Gastrocnemius medialis (tissue), 4 donors: ENCODE measurements around the gene CYB561A3. TPM values are rescaled to one million over a fixed set of nuclear protein-coding genes. Genes with fewer than 3 reads are reported as not detected.

Experiments
- ATAC-seq, 2 donors: fragments of 150-250 bp; one replicate each; pipeline ENCODE4 v1.9.1; 2016
- DNase-seq, 2 donors: peaks; one replicate each; pipeline ENCODE4 v3.0.0-alpha.2; 2019
- H3K27ac ChIP-seq, 4 donors: fragments of 200-600 bp; sonication (generic); 1 replicate in 1 of 4; 2 replicates in 3 of 4; pipeline ENCODE4 v1.5.1; 2016 to 2018; ENCODE audit warnings: mild to moderate bottlenecking in 2 of 4, moderate library complexity in 1 of 4
- H3K27me3 ChIP-seq, 3 donors: fragments of 200-600 bp; sonication (generic) in 2 of 3; 1 replicate in 1 of 3; 2 replicates in 2 of 3; pipeline versions ENCODE4 v1.5.1 to v1.6.0; 2016 to 2019; ENCODE audit warnings: mild to moderate bottlenecking in 1 of 3, moderate library complexity in 1 of 3
- H3K36me3 ChIP-seq, 2 donors: fragments of 200-600 bp; sonication (generic) in 1 of 2; one replicate each; pipeline ENCODE4 v1.5.1; 2017 to 2018
- H3K4me1 ChIP-seq, 2 donors: fragments of 200-600 bp; sonication (generic) in 1 of 2; one replicate each; pipeline ENCODE4 v1.5.1; 2016 to 2017; ENCODE audit warnings: mild to moderate bottlenecking in 2 of 2
- H3K4me3 ChIP-seq, 4 donors: fragments of 200-600 bp; sonication (generic) in 3 of 4; 1 replicate in 1 of 4; 2 replicates in 3 of 4; pipeline ENCODE4 v1.5.1; 2016 to 2019; ENCODE audit warnings: mild to moderate bottlenecking in 2 of 4
- H3K9me3 ChIP-seq, 3 donors: fragments of 200-600 bp; sonication (generic) in 2 of 3; 1 replicate in 1 of 3; 2 replicates in 2 of 3; pipeline ENCODE4 v1.5.1; 2016 to 2019
- POLR2A ChIP-seq, 2 donors: fragments of 450-650 bp; IDR thresholded peaks; one replicate each; pipeline ENCODE4 v1.6.1; 2017; ENCODE audit warnings: antibody characterized with exemption in 2 of 2, mild to moderate bottlenecking in 2 of 2, moderate library complexity in 2 of 2
- in situ Hi-C, 4 donors: fragments of 200-750 bp; cut with MboI; loops; one replicate each; pipeline versions ENCODE4 v1.15.0 to v1.8.0; 2017; ENCODE audit warnings: low sequenced_read_pairs in 4 of 4
- intact Hi-C: fragments of 100-400 bp; cut with DNase I; formaldehyde crosslinking; loops from one replicate; pipeline ENCODE4 v1.15.1; 2023; ENCODE audit warnings: low total_unique reads
- total RNA-seq, 4 donors: library from RNA; depleted of rRNA; stranded (reverse); fragments of >200 nt; gene quantifications; one replicate each; pipeline versions ENCODE4 v1.1.0 to v1.2.3, GENCODE V29; 2016
- TF ChIP-seq, protein P1 (sequence below), 5 experiments: fragments of 450-650 bp in 3 of 5; fragments of 200-600 bp in 2 of 5; sonication (generic) in 2 of 5; IDR thresholded peaks in 4 of 5; conservative IDR thresholded peaks in 1 of 5; 1 replicate in 4 of 5; 2 replicates in 1 of 5; pipeline ENCODE4 v1.5.1; 2016 to 2019; ENCODE audit warnings: antibody characterized with exemption in 5 of 5, mild to moderate bottlenecking in 3 of 5, moderate library complexity in 3 of 5

Gene CYB561A3
- total RNA-seq, 4 donors from 2014 or later, result 23.7 to 56.6 (median 26.4) TPM

DNA sequence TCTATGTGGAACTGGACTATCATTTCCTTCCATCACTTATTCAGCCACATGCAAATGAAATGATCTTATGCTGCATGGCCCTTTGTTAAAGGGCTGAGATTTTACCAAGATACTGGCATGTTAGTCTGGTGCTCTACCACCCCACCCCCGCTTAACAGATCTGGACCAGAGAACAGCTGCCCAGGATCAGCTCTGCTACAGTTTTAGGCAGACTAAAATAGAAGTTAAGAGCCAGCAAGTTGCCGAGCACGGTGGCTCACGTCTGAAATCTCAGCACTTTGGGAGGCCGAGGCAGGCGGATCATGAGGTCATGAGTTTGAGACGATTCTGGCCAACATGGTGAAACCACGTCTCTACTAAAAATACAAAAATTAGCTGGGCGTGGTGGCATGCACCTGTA is 33.3 kb downstream of the CYB561A3 start:
- peaks cover 0 to 53% of the 10 kb centered on the region in 2 donors for H3K36me3 ChIP-seq
- no peak for ATAC-seq
- H3K4me3 ChIP-seq, result no peak overlapping the region
- peaks cover 41 to 55% of the 10 kb centered on the region in 2 donors for H3K4me1 ChIP-seq
- in situ Hi-C loops, result no loop called here
- H3K27me3 ChIP-seq, result no peaks in the 10 kb centered on the region
- H3K9me3 ChIP-seq, result no peaks in the 10 kb centered on the region
- peak overlapping the region; percentile 56 to 99 (median 68) for H3K27ac ChIP-seq
- no peak for TF ChIP-seq POLR2A (IDR thresholded peaks at IDR 0.05)
- TF ChIP-seq, protein P1, sequence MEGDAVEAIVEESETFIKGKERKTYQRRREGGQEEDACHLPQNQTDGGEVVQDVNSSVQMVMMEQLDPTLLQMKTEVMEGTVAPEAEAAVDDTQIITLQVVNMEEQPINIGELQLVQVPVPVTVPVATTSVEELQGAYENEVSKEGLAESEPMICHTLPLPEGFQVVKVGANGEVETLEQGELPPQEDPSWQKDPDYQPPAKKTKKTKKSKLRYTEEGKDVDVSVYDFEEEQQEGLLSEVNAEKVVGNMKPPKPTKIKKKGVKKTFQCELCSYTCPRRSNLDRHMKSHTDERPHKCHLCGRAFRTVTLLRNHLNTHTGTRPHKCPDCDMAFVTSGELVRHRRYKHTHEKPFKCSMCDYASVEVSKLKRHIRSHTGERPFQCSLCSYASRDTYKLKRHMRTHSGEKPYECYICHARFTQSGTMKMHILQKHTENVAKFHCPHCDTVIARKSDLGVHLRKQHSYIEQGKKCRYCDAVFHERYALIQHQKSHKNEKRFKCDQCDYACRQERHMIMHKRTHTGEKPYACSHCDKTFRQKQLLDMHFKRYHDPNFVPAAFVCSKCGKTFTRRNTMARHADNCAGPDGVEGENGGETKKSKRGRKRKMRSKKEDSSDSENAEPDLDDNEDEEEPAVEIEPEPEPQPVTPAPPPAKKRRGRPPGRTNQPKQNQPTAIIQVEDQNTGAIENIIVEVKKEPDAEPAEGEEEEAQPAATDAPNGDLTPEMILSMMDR (IDR thresholded peaks at IDR 0.05 in 4 of 5, conservative IDR thresholded peaks at IDR 0.05 in 1 of 5), result no peak
- DNase-seq, result peak in 1 of 2 donors; percentile 36
- intact Hi-C loops, result no loop called here

DNA sequence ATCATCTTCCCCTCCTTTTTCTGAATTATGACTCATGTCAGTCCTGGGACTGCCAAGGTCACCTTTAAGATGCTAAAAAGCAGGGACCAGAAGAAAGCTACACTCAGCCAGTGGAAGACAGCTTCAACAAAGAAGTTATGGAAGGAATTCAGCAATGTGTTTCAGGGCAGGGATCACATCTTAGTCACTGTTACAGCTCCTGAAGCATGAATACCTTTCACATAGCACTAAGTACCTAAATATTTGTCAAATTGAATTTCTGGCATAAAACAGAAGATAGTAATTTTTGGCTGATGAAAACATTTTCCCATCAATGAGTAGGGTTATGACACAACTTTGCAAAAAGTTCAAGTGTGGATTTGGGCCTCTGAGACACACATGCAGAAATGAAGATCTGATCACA is 34.0 kb downstream of the CYB561A3 start:
- in situ Hi-C loops, result no loop called here
- intact Hi-C loops, result no loop called here
- peak overlapping the region; percentile 56 to 99 (median 68) for H3K27ac ChIP-seq

DNA sequence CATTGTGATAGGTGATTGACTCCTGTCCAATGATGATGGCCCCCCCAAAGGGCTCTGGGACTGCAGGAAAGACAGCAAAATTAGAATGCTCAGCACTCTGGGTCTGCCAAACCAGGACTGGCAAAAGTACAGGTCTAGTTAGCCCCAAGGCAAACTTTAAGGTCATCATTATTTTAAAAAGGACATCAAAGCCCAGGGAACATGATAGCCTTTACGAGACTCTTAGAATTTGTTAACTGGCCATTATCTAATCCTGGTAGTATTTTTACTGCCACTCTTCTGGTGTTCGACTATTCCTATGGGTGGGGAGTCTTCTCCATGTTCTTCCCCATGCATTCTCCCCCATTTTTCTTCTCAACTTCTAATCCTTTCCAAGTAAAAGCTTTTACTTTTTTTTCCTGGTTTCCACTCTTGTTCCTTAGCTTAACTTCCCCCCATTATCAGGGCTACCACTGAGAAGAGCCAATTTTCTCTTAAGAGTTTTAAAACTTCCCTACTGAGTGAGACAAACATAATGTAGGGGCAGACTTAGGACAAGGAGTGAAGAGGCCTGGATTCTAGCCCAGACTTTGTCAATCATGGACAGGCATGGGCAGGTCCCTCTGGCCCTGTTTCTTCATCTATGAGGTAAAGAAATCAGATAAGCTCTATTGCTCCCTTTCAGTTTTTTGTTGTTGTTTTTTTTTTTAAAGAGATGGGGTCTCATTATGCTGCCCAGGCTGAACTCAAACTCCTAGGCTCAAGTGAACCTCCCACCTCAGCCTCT is 35.9 kb downstream of the CYB561A3 start:
- intact Hi-C loops, result no loop called here
- Histone ChIP-seq H3K4me1 (peaks cover 26 to 42% of the 10 kb centered on the region in 2 donors), H3K27ac (peak overlapping the region; percentile 56 to 99 (median 68)), H3K36me3 (peaks cover 6 to 78% of the 10 kb centered on the region in 2 donors), H3K4me3 (no peak overlapping the region), H3K27me3 (no peaks in the 10 kb centered on the region), H3K9me3 (no peaks in the 10 kb centered on the region)
- in situ Hi-C loops, result no loop called here
- ATAC-seq, result peak in 1 of 2 donors; percentile 33
- DNase-seq, result no peak
- TF ChIP-seq POLR2A (IDR thresholded peaks at IDR 0.05), result no peak
- TF ChIP-seq, protein P1 (IDR thresholded peaks at IDR 0.05 in 4 of 5, conservative IDR thresholded peaks at IDR 0.05 in 1 of 5), result no peak

More for the DNA sequence above, 34.0 kb downstream of the CYB561A3 start:
- Histone ChIP-seq H3K4me3 (no peak overlapping the region), H3K9me3 (no peaks in the 10 kb centered on the region), H3K27me3 (no peaks in the 10 kb centered on the region), H3K36me3 (peaks cover 0 to 60% of the 10 kb centered on the region in 2 donors), H3K4me1 (peaks cover 41 to 55% of the 10 kb centered on the region in 2 donors)
- TF ChIP-seq, protein P1 (IDR thresholded peaks at IDR 0.05 in 4 of 5, conservative IDR thresholded peaks at IDR 0.05 in 1 of 5), result no peak
- no peak for TF ChIP-seq POLR2A (IDR thresholded peaks at IDR 0.05)
- DNase-seq (no peak), ATAC-seq (peak; percentile 55 to 61)

- Histone ChIP-seq H3K9me3 (no peaks in the 10 kb centered on the region), H3K4me3 (no peak overlapping the region), H3K27me3 (no peaks in the 10 kb centered on the region), H3K27ac (no peak overlapping the region), H3K36me3 (peaks cover 0 to 95% of the 10 kb centered on the region in 2 donors), H3K4me1 (no peaks in the 10 kb centered on the region)
- TF ChIP-seq, protein P1 (IDR thresholded peaks at IDR 0.05 in 4 of 5, conservative IDR thresholded peaks at IDR 0.05 in 1 of 5), result no peak
- TF ChIP-seq POLR2A (IDR thresholded peaks at IDR 0.05), result no peak
- DNase-seq (no peak), ATAC-seq (no peak)
- in situ Hi-C loops, result no loop called here
- intact Hi-C loops, result no loop called here
Measured at GRCh38 chr11:61315260-61315659, 46.4 kb downstream of the CYB561A3 start.
